GM06990 (cell line): ENCODE results near the gene DGUOK.
A peak's percentile ranks its signal among the peaks of the same experiment; 100 is the strongest.

ENCODE experiments used
- DNase-seq: peaks from one replicate; pipeline ENCODE4 v3.0.0-alpha.2; 2011; ENCODE audit not compliant: insufficient read length; ENCODE audit errors: extremely low read depth
- H3K27me3 ChIP-seq: replicated peaks from 2 replicates; pipeline ENCODE4 v1.6.0; 2011; ENCODE audit warnings: low read length; ENCODE audit not compliant: control insufficient read depth, insufficient read depth
- H3K36me3 ChIP-seq: 2 replicates; pipeline ENCODE4 v1.5.1; 2011; ENCODE audit warnings: low read length; ENCODE audit not compliant: control insufficient read depth, insufficient read depth
- H3K4me3 ChIP-seq: replicated peaks from 2 replicates; pipeline ENCODE4 v1.5.1; 2011; ENCODE audit warnings: low read depth, mild to moderate bottlenecking, control low read depth, low read length
- TF ChIP-seq, protein P1 (sequence below): IDR thresholded peaks from 2 replicates; pipeline ENCODE4 v1.5.1; 2011; ENCODE audit warnings: low read length, control low read depth, mild to moderate bottlenecking, inconsistent platforms; ENCODE audit not compliant: insufficient read depth, poor library complexity, severe bottlenecking

The DGUOK gene

DNA sequence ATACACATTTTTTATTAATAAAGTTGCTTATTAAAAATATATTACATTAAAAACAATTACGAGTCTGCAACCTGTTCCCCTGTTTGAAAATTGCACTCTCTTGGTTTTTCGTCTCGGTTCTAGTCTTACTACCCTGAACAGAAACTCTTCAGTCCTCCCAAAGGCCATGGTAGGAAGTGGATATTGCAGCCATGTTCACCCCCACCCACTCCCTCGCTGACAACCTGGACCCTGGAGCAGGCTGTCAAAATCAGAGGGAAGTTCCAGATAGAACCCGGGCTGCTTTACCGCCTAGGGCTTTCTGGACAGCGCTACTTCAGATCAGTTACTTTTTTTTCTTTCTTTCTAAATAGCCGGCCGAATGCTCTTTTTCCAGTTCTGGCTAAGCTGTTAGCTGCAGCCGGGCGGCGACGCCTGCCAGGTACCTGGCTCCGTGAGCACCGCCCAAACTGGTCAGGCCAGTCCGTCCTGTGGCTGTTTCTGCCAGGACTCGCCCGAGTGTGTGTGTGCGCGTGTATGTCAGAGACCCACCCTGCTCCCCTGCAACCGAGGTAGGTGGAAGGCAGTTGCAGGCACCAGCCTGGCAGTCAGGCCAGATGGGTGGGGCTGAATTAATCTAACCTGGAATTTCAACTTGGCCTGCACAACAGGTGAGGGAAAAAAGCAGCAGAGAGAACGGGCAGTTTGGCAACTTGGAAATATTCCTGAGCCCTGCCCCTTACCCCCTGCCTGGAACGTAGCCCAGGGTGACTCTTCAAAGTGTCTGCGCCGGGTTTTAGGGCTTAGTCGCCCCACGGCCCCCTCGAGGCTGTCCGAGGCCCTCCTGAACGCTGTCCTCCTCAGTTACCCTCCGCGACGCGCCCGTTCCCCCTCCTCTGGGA, 56.9 kb downstream of the DGUOK start:
- peak; percentile 51 for DNase-seq
- Histone ChIP-seq H3K27me3 (no peaks in the 10 kb centered on the region), H3K36me3 (peaks cover 6% of the 10 kb centered on the region), H3K4me3 (peak overlapping the region; percentile 77)
- TF ChIP-seq, protein P1, sequence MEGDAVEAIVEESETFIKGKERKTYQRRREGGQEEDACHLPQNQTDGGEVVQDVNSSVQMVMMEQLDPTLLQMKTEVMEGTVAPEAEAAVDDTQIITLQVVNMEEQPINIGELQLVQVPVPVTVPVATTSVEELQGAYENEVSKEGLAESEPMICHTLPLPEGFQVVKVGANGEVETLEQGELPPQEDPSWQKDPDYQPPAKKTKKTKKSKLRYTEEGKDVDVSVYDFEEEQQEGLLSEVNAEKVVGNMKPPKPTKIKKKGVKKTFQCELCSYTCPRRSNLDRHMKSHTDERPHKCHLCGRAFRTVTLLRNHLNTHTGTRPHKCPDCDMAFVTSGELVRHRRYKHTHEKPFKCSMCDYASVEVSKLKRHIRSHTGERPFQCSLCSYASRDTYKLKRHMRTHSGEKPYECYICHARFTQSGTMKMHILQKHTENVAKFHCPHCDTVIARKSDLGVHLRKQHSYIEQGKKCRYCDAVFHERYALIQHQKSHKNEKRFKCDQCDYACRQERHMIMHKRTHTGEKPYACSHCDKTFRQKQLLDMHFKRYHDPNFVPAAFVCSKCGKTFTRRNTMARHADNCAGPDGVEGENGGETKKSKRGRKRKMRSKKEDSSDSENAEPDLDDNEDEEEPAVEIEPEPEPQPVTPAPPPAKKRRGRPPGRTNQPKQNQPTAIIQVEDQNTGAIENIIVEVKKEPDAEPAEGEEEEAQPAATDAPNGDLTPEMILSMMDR: no peak

DNA sequence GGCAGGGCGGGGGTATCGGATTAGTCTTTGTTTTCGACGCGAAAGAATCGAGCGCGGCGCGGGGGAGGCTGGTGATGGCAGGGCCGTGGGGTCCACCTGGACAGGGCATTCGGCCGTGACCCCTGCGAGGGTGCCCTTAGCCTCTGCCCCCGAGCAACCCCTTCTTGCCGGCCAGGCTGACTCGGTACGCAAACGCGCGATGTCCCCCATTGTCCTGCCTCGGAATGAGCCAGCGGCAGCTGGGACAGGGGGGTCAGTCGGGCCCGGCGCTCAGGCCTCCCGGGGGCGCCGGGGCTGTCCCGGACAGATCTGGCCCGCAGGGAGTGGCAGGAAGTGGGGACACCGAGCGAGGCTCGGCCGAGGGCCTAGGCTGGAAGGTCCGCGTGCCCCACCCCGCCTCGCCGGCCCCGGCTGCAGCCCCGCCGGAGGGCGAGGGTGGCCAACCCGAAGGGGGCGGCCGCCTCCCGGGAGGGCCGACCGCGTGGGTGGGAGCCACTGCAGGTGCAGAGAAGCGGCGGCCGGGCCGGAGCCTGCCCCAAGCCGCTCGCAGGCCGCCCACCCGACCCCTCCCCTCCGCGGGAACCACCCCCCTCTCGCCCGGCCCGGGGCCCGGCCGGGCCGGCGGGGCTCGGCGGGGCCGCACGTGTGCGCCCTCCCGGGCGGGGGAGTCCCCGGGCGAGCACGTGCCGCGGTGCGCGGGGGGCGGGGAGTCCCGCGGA, 57.7 kb downstream of the DGUOK start, which contains the start of gene TET3:
Gene TET3, plus strand, starts transcription at position 708 of the 719 bp plus-strand sequence. CDS start 1,494 bp downstream, outside the sequence.
- peak; percentile 82 for DNase-seq
- Histone ChIP-seq H3K27me3 (no peaks in the 10 kb centered on the region), H3K36me3 (peaks cover 6% of the 10 kb centered on the region), H3K4me3 (peak within 1 kb of the TSS; percentile 77)
- TF ChIP-seq, protein P1: no peak

DNA sequence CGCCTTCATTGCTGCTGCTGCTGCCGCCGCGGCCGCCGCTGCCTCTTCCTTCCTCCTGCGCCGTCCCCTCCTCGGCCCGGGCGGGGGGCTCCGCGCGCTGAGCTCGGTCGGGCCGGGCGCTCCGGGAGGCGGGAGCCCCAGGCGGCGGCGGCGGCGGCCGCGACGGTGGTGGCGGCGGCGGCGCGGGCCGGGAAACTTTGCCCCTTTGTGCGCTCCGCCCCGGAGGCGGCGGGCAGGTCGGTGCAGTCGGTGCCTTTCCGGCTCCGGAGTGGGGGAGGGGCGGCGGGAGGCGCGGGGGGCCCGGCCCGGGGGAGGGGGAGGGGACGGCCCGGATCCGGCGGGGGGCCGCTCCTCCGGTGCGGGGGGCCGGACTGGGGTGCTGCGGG, 58.2 kb downstream of the DGUOK start:
- H3K27me3 ChIP-seq: no peaks in the 10 kb centered on the region
- DNase-seq: no peak
- H3K36me3 ChIP-seq: peaks cover 6% of the 10 kb centered on the region
- peak overlapping the region; percentile 77 for H3K4me3 ChIP-seq
- TF ChIP-seq, protein P1: no peak

DNA sequence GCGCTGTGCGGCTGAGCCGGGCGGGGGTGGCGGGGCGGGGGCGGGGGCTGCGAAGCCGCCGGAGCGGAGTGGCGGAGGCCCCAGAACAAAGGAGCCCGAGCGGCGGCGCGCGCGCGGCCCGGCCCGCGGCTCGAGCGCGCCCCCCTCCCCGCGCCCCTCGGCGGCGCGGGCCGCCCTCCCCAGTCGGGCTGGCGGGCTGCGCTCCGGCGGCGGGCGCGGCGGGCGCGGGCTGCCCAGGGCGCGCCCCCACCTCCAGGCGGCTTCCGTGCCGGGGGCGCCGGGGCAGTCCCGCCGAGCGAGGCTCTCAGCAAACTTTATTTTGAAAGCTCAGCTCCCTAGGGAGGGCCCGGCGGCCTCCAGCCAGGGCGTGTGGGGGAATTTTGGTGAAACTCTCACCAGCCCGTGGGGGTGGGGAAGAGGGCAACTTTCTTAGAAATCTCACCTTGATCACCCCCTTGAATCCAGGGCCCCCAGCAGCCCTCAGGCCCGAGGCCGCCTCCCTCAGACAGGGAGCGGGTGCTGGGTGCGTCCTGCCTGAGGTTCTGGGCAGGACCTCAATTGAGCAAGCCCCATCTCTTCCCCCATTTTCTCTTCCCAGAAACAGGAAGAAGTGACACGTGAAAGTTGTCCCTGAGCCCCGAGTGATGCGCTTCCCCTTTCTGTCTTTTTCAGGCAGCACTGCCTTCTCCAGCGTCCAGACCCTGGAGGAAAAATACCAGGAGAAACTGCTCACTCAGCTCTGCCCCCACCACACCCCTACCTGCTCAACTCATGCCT, 58.8 kb downstream of the DGUOK start:
- TF ChIP-seq, protein P1: no peak
- H3K4me3 ChIP-seq: peak overlapping the region; percentile 77
- H3K27me3 ChIP-seq: no peaks in the 10 kb centered on the region
- peak; percentile 79 for DNase-seq
- H3K36me3 ChIP-seq: peaks cover 6% of the 10 kb centered on the region

DNA sequence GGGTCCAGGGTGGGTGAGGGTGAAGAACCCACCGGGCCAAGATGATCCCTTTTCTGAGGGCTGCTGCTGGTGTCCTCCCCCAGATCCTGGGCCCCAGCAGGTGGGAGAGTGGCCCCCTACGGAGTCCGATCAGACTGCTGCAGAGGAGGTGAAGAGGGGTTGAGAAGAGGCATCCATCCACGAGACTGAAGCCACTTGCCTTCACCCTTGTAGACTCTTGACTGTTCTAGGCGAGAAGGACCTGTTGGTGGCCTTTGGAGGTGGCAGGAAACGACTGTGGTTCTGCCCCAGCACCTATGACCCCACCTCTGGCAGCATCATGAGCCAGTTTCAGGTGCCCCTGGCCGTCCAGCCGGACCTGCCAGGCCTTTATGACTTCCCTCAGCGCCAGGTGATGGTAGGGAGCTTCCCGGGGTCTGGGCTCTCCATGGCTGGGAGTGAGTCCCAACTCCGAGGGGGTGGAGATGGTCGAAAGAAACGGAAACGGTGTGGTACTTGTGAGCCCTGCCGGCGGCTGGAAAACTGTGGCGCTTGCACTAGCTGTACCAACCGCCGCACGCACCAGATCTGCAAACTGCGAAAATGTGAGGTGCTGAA, 59.5 kb downstream of the DGUOK start:
- DNase-seq: peak; percentile 40
- Histone ChIP-seq H3K36me3 (peaks cover 6% of the 10 kb centered on the region), H3K27me3 (no peaks in the 10 kb centered on the region), H3K4me3 (peak overlapping the region; percentile 77)
- TF ChIP-seq, protein P1: no peak
